Uterus (tissue), 2 donors: Measurements from ENCODE around the gene MIS18BP1.
"Not testable (repeated sequence)": the region's sequence is repeated elsewhere in the genome, so short reads cannot be mapped to it uniquely, and the experiment has no call there.

ENCODE experiments used
- POLR2A ChIP-seq, 2 donors: fragments of 450-650 bp; IDR thresholded peaks; one replicate each; pipeline ENCODE4 v1.6.1; 2016; ENCODE audit warnings: antibody characterized with exemption in 2 of 2, mild to moderate bottlenecking in 1 of 2, moderate library complexity in 1 of 2
- TF ChIP-seq, protein P1 (sequence below), 4 experiments: fragments of 200-600 bp in 2 of 4; fragments of 450-650 bp in 2 of 4; sonication (generic) in 2 of 4; IDR thresholded peaks; one replicate each; pipeline ENCODE4 v1.5.1; 2016 to 2019; ENCODE audit warnings: antibody characterized with exemption in 4 of 4, mild to moderate bottlenecking in 2 of 4, moderate library complexity in 1 of 4

DNA sequence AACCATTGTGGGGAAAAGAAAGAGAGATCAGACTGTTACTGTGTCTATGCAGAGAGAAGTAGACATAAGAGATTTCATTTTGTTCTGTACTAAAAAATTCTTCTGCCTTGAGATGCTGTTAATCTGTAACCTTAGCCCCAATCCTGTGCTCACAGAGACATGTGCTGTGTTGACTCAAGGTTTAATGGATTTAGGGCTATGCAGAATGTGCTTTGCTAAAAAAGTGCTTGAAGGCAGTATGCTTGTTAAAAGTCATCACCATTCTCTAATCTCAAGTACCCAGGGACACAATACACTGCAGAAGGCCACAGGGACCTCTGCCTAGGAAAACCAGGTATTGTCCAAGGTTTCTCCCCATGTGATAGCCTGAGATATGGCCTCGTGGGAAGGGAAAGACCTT lies 39.3 kb downstream of the MIS18BP1 start:
- TF ChIP-seq, protein P1, sequence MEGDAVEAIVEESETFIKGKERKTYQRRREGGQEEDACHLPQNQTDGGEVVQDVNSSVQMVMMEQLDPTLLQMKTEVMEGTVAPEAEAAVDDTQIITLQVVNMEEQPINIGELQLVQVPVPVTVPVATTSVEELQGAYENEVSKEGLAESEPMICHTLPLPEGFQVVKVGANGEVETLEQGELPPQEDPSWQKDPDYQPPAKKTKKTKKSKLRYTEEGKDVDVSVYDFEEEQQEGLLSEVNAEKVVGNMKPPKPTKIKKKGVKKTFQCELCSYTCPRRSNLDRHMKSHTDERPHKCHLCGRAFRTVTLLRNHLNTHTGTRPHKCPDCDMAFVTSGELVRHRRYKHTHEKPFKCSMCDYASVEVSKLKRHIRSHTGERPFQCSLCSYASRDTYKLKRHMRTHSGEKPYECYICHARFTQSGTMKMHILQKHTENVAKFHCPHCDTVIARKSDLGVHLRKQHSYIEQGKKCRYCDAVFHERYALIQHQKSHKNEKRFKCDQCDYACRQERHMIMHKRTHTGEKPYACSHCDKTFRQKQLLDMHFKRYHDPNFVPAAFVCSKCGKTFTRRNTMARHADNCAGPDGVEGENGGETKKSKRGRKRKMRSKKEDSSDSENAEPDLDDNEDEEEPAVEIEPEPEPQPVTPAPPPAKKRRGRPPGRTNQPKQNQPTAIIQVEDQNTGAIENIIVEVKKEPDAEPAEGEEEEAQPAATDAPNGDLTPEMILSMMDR (IDR thresholded peaks at IDR 0.05): not testable (repeated sequence)
- TF ChIP-seq POLR2A (IDR thresholded peaks at IDR 0.05): not testable (repeated sequence)
